NT2/D1 (cell line): ENCODE measurements around the gene GJC2.
"Not testable (repeated sequence)": the region's sequence is repeated elsewhere in the genome, so short reads cannot be mapped to it uniquely, and the experiment has no call there.

Experiments used
- DNase-seq: peaks from one replicate; pipeline ENCODE4 v3.0.0-alpha.2; 2011; ENCODE audit warnings: low read depth, low spot score
- H3K27me3 ChIP-seq: 2 replicates; pipeline ENCODE4 v1.6.0; 2011; ENCODE audit warnings: mild to moderate bottlenecking; ENCODE audit not compliant: insufficient read length, insufficient read depth
- H3K36me3 ChIP-seq: 2 replicates; pipeline ENCODE4 v1.6.1; 2011; ENCODE audit warnings: mild to moderate bottlenecking, low read length, mixed read lengths; ENCODE audit not compliant: insufficient read depth, insufficient read length
- H3K4me1 ChIP-seq: 2 replicates; pipeline ENCODE4 v1.5.1; 2011; ENCODE audit not compliant: insufficient read depth, insufficient read length
- H3K4me3 ChIP-seq: 2 replicates; pipeline ENCODE4 v1.5.1; 2011; ENCODE audit warnings: low read depth; ENCODE audit not compliant: insufficient read length
- H3K9ac ChIP-seq: 2 replicates; pipeline ENCODE4 v1.6.0; 2011; ENCODE audit warnings: low read depth; ENCODE audit not compliant: insufficient read length
- H3K9me3 ChIP-seq: 2 replicates; pipeline ENCODE4 v1.5.1; 2011; ENCODE audit warnings: mild to moderate bottlenecking, low read length; ENCODE audit not compliant: insufficient read depth
- SUZ12 ChIP-seq: IDR thresholded peaks from 2 replicates; pipeline ENCODE4 v1.6.1; 2011; ENCODE audit not compliant: insufficient read length, insufficient read depth; ENCODE audit errors: extremely low read depth
- YY1 ChIP-seq: IDR thresholded peaks from 2 replicates; pipeline ENCODE4 v1.6.1; 2011; ENCODE audit not compliant: insufficient read length, insufficient read depth
- ZNF274 ChIP-seq: IDR thresholded peaks from 2 replicates; pipeline ENCODE4 v1.6.1; 2011; ENCODE audit warnings: mild to moderate bottlenecking, low read depth, low read length

The GJC2 gene

GRCh38 chr1:228185641-228185965, 35.9 kb downstream of the GJC2 start:
- Histone ChIP-seq H3K4me3 (no peak overlapping the region), H3K9me3 (no peaks in the 10 kb centered on the region), H3K4me1 (peaks cover 3% of the 10 kb centered on the region), H3K9ac (no peak overlapping the region), H3K27me3 (no peaks in the 10 kb centered on the region), H3K36me3 (no peaks in the 10 kb centered on the region)
- TF ChIP-seq YY1 (no peak), ZNF274 (no peak), SUZ12 (no peak)
- no peak for DNase-seq

DNA sequence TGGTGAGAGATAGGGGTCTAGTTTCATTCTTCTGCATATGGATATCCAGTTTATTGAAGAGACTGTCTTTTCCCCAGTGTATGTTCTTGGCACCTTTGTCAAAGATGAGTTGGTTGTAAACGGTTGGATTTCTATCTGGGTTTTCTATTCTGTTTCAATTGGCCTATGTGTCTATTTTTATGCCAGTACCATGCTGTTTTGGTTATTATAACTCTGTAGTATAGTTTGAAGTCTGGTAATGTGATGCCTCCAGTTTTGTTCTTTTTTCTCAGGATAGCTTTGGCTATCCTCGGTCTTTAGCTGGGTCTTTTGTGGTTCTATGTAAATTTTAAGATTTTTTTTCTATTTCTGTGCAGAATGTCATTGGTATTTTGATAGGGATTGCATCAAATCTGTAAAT, 38.5 kb downstream of the GJC2 start:
- H3K4me1 ChIP-seq, H3K9ac ChIP-seq, DNase-seq, H3K27me3 ChIP-seq, H3K9me3 ChIP-seq, H3K36me3 ChIP-seq, H3K4me3 ChIP-seq: not testable (repeated sequence)

DNA sequence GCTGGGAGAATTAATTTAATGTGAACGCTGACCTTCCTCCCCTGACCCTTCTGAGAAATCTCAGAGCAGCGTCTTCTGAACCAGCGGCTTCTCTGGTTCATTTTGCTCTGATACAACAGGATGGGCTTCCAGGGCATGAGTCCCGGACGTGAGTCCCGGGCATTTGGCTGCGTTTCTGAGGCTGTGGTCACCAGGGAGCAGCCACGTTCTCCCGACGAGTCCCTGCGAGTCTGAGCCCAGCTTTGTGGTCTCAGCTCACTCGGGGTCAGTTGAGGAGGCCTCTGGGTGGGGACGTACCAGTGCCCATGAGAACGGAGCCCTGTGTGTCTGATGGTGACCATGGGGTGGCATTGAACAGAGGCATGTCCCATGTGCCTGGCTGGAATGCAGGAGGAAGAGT, 40.5 kb downstream of the GJC2 start:
- no peak for TF ChIP-seq YY1
- TF ChIP-seq SUZ12, result no peak
- no peak for TF ChIP-seq ZNF274
- Histone ChIP-seq H3K9me3 (no peaks in the 10 kb centered on the region), H3K27me3 (no peaks in the 10 kb centered on the region), H3K4me3 (no peak overlapping the region), H3K36me3 (peaks cover 3% of the 10 kb centered on the region), H3K4me1 (peaks cover 3% of the 10 kb centered on the region), H3K9ac (no peak overlapping the region)
- DNase-seq, result no peak

DNA sequence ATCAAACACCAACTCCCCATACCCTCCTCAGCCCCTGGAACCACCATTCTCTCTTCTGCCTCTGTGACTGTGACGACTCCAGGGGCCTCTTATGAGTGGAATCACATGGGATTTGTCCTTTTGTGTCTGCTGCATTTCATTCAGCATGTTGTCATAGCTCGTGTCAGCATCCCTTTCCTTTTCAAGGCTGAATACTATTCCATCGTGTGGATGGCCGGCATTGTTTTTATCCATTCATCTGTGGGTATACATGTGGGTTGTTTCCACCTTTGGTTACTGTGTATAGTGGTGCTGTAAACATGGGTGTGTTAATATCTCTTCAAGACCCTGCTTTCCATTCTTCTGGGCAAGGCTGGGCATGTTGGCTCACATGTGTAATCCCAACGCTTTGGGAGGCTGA, 41.0 kb downstream of the GJC2 start:
- no peaks in the 10 kb centered on the region for H3K9me3 ChIP-seq
- DNase-seq, result no peak
- H3K4me3 ChIP-seq, result no peak overlapping the region
- TF ChIP-seq YY1, result no peak
- TF ChIP-seq SUZ12, result no peak
- TF ChIP-seq ZNF274, result no peak
- H3K4me1 ChIP-seq, result no peaks in the 10 kb centered on the region
- H3K36me3 ChIP-seq, result peaks cover 3% of the 10 kb centered on the region
- no peak overlapping the region for H3K9ac ChIP-seq
- H3K27me3 ChIP-seq, result no peaks in the 10 kb centered on the region

GRCh38 chr1:228194436-228194835, 44.7 kb downstream of the GJC2 start:
- H3K9ac ChIP-seq, result no peak overlapping the region
- H3K36me3 ChIP-seq, result peaks cover 3% of the 10 kb centered on the region
- no peaks in the 10 kb centered on the region for H3K4me1 ChIP-seq
- no peak overlapping the region for H3K4me3 ChIP-seq
- H3K27me3 ChIP-seq, result no peaks in the 10 kb centered on the region
- H3K9me3 ChIP-seq, result peaks cover 20% of the 10 kb centered on the region
- no peak for TF ChIP-seq SUZ12
- TF ChIP-seq YY1, result no peak
- TF ChIP-seq ZNF274, result no peak
- DNase-seq, result no peak

DNA sequence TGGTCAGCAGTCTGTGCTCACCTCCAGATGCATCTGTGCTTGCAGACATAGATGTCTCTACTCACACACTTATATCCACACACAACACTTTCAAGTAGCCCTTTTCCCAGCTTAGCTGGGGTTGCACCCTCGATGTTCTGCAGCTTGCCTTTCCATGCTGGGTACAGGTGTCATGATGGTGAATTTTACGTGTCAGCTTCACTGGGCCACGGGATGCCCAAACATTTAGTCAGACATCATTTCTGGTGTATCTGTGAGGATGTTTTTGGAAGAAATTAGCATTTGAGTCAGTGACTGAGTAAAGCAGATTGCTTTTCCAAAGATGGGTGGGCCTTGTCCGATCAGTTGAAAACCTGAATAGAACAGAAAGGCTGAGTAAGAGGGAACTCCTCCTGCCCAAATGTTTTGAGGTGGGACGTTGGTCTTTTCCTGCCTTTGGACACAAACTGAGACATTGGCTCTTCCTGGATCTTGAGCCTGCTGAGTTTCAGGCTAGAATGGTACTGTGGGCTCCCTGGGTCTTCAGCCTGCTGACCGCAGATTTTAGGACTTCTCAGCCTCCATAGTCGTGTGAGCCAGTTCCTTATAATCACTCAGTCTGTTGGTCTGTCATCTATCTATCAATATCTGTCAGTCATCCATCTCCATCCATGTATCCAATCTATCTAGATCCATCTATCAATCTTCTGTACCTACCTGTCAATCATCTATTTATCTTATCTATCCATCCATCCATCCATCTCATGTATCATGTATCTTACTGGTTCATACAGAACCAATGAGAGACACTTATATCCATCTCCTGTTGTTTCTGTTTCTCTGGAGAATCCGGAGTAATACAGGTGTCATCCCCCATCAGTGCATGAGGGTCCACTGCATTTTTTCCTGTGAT, 45.4 kb downstream of the GJC2 start:
- H3K4me1 ChIP-seq, result no peaks in the 10 kb centered on the region
- H3K36me3 ChIP-seq, result peaks cover 3% of the 10 kb centered on the region
- no peak for DNase-seq
- H3K9me3 ChIP-seq, result peaks cover 28% of the 10 kb centered on the region
- no peak for TF ChIP-seq SUZ12
- no peak for TF ChIP-seq ZNF274
- no peak for TF ChIP-seq YY1
- H3K9ac ChIP-seq, result no peak overlapping the region
- H3K4me3 ChIP-seq, result no peak overlapping the region
- H3K27me3 ChIP-seq, result no peaks in the 10 kb centered on the region

GRCh38 chr1:228197555-228198147, 47.9 kb downstream of the GJC2 start:
- Histone ChIP-seq H3K9ac (no peak overlapping the region), H3K27me3 (no peaks in the 10 kb centered on the region), H3K9me3 (peaks cover 31% of the 10 kb centered on the region), H3K36me3 (peaks cover 3% of the 10 kb centered on the region), H3K4me3 (no peak overlapping the region), H3K4me1 (no peaks in the 10 kb centered on the region)
- no peak for DNase-seq
- TF ChIP-seq YY1, result no peak
- no peak for TF ChIP-seq ZNF274
- no peak for TF ChIP-seq SUZ12
